ENCODE measurements around the gene CYP4F22. TPM values are rescaled to one million over a fixed set of nuclear protein-coding genes. Genes with fewer than 3 reads are reported as not detected.

The CYP4F22 gene
- total RNA-seq, 1 donor from 2014 or later, result not detected

DNA sequence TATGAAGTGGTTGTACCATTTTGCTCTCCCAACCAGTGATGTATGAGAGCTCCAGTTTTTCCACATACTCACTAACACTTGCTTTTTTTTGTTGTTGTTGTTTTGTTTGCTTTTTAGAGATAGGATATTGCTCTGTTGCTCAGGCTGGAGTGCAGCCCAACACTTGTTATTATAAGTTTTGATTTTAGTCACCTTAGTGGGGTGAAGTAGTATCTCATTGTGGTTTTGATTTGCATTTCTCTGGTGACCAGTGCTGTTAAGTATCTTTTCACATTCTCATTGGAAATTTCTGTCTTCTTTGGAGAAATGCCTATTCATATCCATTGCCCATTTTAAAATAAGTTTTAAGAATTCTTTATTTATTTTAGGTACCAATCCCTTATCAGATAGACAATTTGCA is 31.3 kb downstream of the CYP4F22 start:
- Histone ChIP-seq H3K36me3 (no peaks in the 10 kb centered on the region), H3K27ac (no peak overlapping the region), H2AFZ (replicated peaks) (no peak overlapping the region), H3K27me3 (no peaks in the 10 kb centered on the region), H3K4me3 (no peak overlapping the region), H4K20me1 (ENCODE audit: low read depth) (no peaks in the 10 kb centered on the region), H3K79me2 (ENCODE audit: low read depth) (no peaks in the 10 kb centered on the region), H3K9me3 (ENCODE audit: low read depth) (peaks cover 8% of the 10 kb centered on the region), H3K4me2 (no peak overlapping the region), H3K9ac (no peak overlapping the region), H3K4me1 (no peaks in the 10 kb centered on the region), H3F3A (ENCODE audit: low read depth) (no peaks in the 10 kb centered on the region)
- TF ChIP-seq EZH2 (IDR thresholded peaks at IDR 0.05), result no peak
- TF ChIP-seq CTCF (IDR thresholded peaks at IDR 0.05), result no peak
- no peak for TF ChIP-seq EZH2phosphoT487 (IDR thresholded peaks at IDR 0.05)
- Mint-ChIP-seq H3K36me3 (no peaks in the 10 kb centered on the region), H3K27me3 (ENCODE audit: insufficient read depth, low read depth) (peaks cover 11% of the 10 kb centered on the region), H3K4me1 (no peaks in the 10 kb centered on the region), H3K4me3 (no peak overlapping the region), H3K9me3 (no peaks in the 10 kb centered on the region), H3K27ac (no peak overlapping the region)
- no peak for DNase-seq (ENCODE audit: low spot score)

DNA sequence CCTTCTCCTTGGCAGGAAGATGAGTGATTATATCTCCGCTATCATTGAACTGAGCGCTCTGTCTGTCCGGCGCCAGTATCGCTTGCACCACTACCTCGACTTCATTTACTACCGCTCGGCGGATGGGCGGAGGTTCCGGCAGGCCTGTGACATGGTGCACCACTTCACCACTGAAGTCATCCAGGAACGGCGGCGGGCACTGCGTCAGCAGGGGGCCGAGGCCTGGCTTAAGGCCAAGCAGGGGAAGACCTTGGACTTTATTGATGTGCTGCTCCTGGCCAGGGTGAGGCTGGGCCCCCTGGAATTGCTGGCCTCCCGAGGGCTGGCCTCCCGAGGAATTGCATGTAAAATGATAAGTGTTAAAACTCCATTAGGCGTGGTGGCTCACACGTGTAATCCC is 32.1 kb downstream of the CYP4F22 start:
- Histone ChIP-seq H3K4me3 (no peak overlapping the region), H3K9me3 (ENCODE audit: low read depth) (peaks cover 8% of the 10 kb centered on the region), H4K20me1 (ENCODE audit: low read depth) (no peaks in the 10 kb centered on the region), H3K79me2 (ENCODE audit: low read depth) (no peaks in the 10 kb centered on the region), H3K9ac (no peak overlapping the region), H3K27ac (no peak overlapping the region), H3K36me3 (no peaks in the 10 kb centered on the region), H2AFZ (replicated peaks) (no peak overlapping the region), H3K27me3 (no peaks in the 10 kb centered on the region), H3K4me1 (no peaks in the 10 kb centered on the region), H3F3A (ENCODE audit: low read depth) (no peaks in the 10 kb centered on the region), H3K4me2 (no peak overlapping the region)
- Mint-ChIP-seq H3K36me3 (no peaks in the 10 kb centered on the region), H3K4me3 (no peak overlapping the region), H3K27ac (no peak overlapping the region), H3K4me1 (no peaks in the 10 kb centered on the region), H3K27me3 (ENCODE audit: insufficient read depth, low read depth) (peaks cover 10% of the 10 kb centered on the region), H3K9me3 (no peaks in the 10 kb centered on the region)
- TF ChIP-seq CTCF (IDR thresholded peaks at IDR 0.05) (no peak), EZH2 (IDR thresholded peaks at IDR 0.05) (no peak), EZH2phosphoT487 (IDR thresholded peaks at IDR 0.05) (no peak)
- no peak for DNase-seq (ENCODE audit: low spot score)

GRCh38 chr19:15544283-15544682 is 36.0 kb downstream of the CYP4F22 start:
- H4K20me1 ChIP-seq (ENCODE audit: low read depth), result no peaks in the 10 kb centered on the region
- no peak overlapping the region for H2AFZ ChIP-seq (replicated peaks)
- no peaks in the 10 kb centered on the region for H3K27me3 ChIP-seq
- H3K4me1 ChIP-seq, result no peaks in the 10 kb centered on the region
- DNase-seq (ENCODE audit: low spot score), result no peak
- no peaks in the 10 kb centered on the region for H3K9me3 ChIP-seq (ENCODE audit: low read depth)
- Mint-ChIP-seq H3K27me3 (ENCODE audit: insufficient read depth, low read depth) (peaks cover 9% of the 10 kb centered on the region), H3K9me3 (no peaks in the 10 kb centered on the region), H3K4me1 (no peaks in the 10 kb centered on the region), H3K4me3 (no peak overlapping the region), H3K27ac (no peak overlapping the region), H3K36me3 (no peaks in the 10 kb centered on the region)
- H3K4me2 ChIP-seq, result no peak overlapping the region
- H3K9ac ChIP-seq, result no peak overlapping the region
- H3F3A ChIP-seq (ENCODE audit: low read depth), result no peaks in the 10 kb centered on the region
- H3K79me2 ChIP-seq (ENCODE audit: low read depth), result no peaks in the 10 kb centered on the region
- H3K4me3 ChIP-seq, result no peak overlapping the region
- TF ChIP-seq EZH2 (IDR thresholded peaks at IDR 0.05) (no peak), CTCF (IDR thresholded peaks at IDR 0.05) (no peak), EZH2phosphoT487 (IDR thresholded peaks at IDR 0.05) (no peak)
- no peak overlapping the region for H3K27ac ChIP-seq
- H3K36me3 ChIP-seq, result no peaks in the 10 kb centered on the region

Measured in neural progenitor cell (in vitro differentiated cells).